ENCODE data around the gene UMAD1.

- TF ChIP-seq CTCF (IDR thresholded peaks at IDR 0.05) (no peak), POLR2A (IDR thresholded peaks at IDR 0.05) (no peak)
Observed at GRCh38 chr7:7639847-7640220, 718 bp upstream of the UMAD1 start.

Measured in thyroid gland (tissue), 4 donors.